GM12878 (cell line): ENCODE results near the gene GIMAP8. TPM values are rescaled to one million over a fixed set of nuclear protein-coding genes. Genes with fewer than 3 reads are reported as not detected.

Source experiments
- ATAC-seq: fragments of 200-7000 bp; cut with Tn5 transposase; 3 replicates; pipeline ENCODE4 v1.9.1; 2020; ENCODE audit warnings: mild to moderate bottlenecking, moderate library complexity
- BruUV-seq: library from RNA; stranded (reverse); fragments of 400-500 nt; replicated peaks from 2 replicates; lab custom pipeline; 2021; lab: Mats Ljungman, UMichigan
- CTCF ChIA-PET: fragments of 300-600 bp; sonication (Branson Sonifier 250); formaldehyde crosslinking; extraction: SDS; loops from one replicate; lab custom pipeline; 2021; ENCODE audit warnings: inconsistent platforms; lab: Yijun Ruan, JAX
- POLR2A ChIA-PET: fragments of 350-600 bp; formaldehyde crosslinking; extraction: SDS; loops from one replicate; lab custom pipeline; 2021; ENCODE audit warnings: inconsistent platforms; lab: Charles Lee
- RAD21 ChIA-PET: fragments of 300-600 bp; sonication (Branson Sonifier 250); formaldehyde crosslinking; loops from one replicate; lab custom pipeline; 2023; ENCODE audit warnings: antibody characterized with exemption; ENCODE audit not compliant: unreplicated experiment; lab: Charles Lee
- SMC1A ChIA-PET: fragments of 300-600 bp; sonication (Branson Sonifier 250); formaldehyde crosslinking; loops from one replicate; lab custom pipeline; 2023; ENCODE audit not compliant: unreplicated experiment, uncharacterized antibody; lab: Charles Lee
- DNase-seq: peaks from one replicate; pipeline ENCODE4 v3.0.0-alpha.2; 2011; ENCODE audit warnings: low read depth, low spot score
- FAIRE-seq: peaks from 3 replicates; lab custom pipeline; 2011; peaks lifted over from hg19 to GRCh38; lab: Jason Lieb, UNC
- H2AFZ ChIP-seq: 2 replicates; pipeline ENCODE4 v1.6.0; 2011; ENCODE audit warnings: low read depth, low read length, control low read depth; ENCODE audit not compliant: control insufficient read depth
- H3K27ac ChIP-seq: 2 replicates; pipeline ENCODE4 v1.5.1; 2011; ENCODE audit warnings: control low read depth; ENCODE audit not compliant: control insufficient read depth, insufficient read depth
- H3K27me3 ChIP-seq, 2 experiments: replicated peaks in 1 of 2; 2 replicates each; pipeline versions ENCODE4 v1.6.0 to v1.6.1; 2011; ENCODE audit warnings: low read length in 1 of 2; ENCODE audit not compliant: control insufficient read depth in 2 of 2, insufficient read depth in 2 of 2
- H3K36me3 ChIP-seq, 2 experiments: 2 replicates each; pipeline ENCODE4 v1.5.1; 2011; ENCODE audit warnings: low read length in 1 of 2; ENCODE audit not compliant: control insufficient read depth in 2 of 2, insufficient read depth in 2 of 2
- H3K4me1 ChIP-seq: 2 replicates; pipeline ENCODE4 v1.6.1; 2011; ENCODE audit warnings: mild to moderate bottlenecking, low read length, moderate library complexity, mixed read lengths; ENCODE audit not compliant: control insufficient read depth, insufficient read depth
- H3K4me2 ChIP-seq: 2 replicates; pipeline ENCODE4 v1.6.0; 2011; ENCODE audit warnings: control low read depth; ENCODE audit not compliant: control insufficient read depth, insufficient read depth
- H3K4me3 ChIP-seq: fragments of 200-600 bp; sonication (generic); 2 replicates; pipeline ENCODE4 v1.5.1; 2016
- H3K79me2 ChIP-seq: 2 replicates; pipeline ENCODE4 v1.6.0; 2011; ENCODE audit warnings: low read length; ENCODE audit not compliant: control insufficient read depth, insufficient read depth
- H3K9ac ChIP-seq: 2 replicates; pipeline ENCODE4 v1.8.0; 2011; ENCODE audit warnings: low read length, control low read depth, mixed read lengths; ENCODE audit not compliant: control insufficient read depth, insufficient read depth
- H3K9me3 ChIP-seq: replicated peaks from 3 replicates; pipeline ENCODE4 v1.5.1; 2011; ENCODE audit warnings: mild to moderate bottlenecking, low read length; ENCODE audit not compliant: control insufficient read depth, insufficient read depth
- H4K20me1 ChIP-seq: 2 replicates; pipeline ENCODE4 v1.6.0; 2011; ENCODE audit not compliant: control insufficient read depth, insufficient read depth
- EGR1 ChIP-seq, 2 experiments: IDR thresholded peaks; 1 replicate in 1 of 2; 2 replicates in 1 of 2; pipeline ENCODE4 v1.6.1; 2011 to 2012; ENCODE audit warnings: low read depth in 2 of 2, low read length in 2 of 2, borderline replicate concordance in 1 of 2, mild to moderate bottlenecking in 1 of 2, moderate library complexity in 1 of 2
- NR2C2 ChIP-seq: IDR thresholded peaks from 2 replicates; pipeline ENCODE4 v1.6.1; 2011; ENCODE audit warnings: borderline replicate concordance, low read depth; ENCODE audit not compliant: control insufficient read depth, insufficient read length
- NRF1 ChIP-seq: conservative IDR thresholded peaks from 2 replicates; pipeline ENCODE4 v1.6.1; 2011; ENCODE audit warnings: mild to moderate bottlenecking, low read depth, low read length, improper control_type of control experiment
- PAX5 ChIP-seq: IDR thresholded peaks from 2 replicates; pipeline ENCODE4 v1.6.1; 2011; ENCODE audit warnings: low read depth, low read length, borderline replicate concordance
- RBBP5 ChIP-seq: fragments of 200-600 bp; sonication (generic); conservative IDR thresholded peaks from 2 replicates; pipeline ENCODE4 v1.6.1; 2016
- SRF ChIP-seq, 2 experiments: IDR thresholded peaks; 2 replicates each; pipeline ENCODE4 v1.6.1; 2011; ENCODE audit warnings: low read depth in 2 of 2, low read length in 2 of 2, mild to moderate bottlenecking in 1 of 2, moderate library complexity in 1 of 2
- WGBS: methylation state at CpG from one replicate; pipeline ENCODE4 v1.1.6; 2016; ENCODE audit warnings: low lambda C conversion rate; ENCODE audit not compliant: insufficient replicate concordance, insufficient coverage; ENCODE audit errors: missing lambda C conversion rate; 5-methylcytosine and 5-hydroxymethylcytosine counted together
- in situ Hi-C: fragments of 300-500 bp; cut with MboI; formaldehyde crosslinking; loops from 9 replicates; pipeline ENCODE4 v1.14.3; 2018; ENCODE audit warnings: mixed read lengths
- intact Hi-C: fragments of 100-400 bp; cut with micrococcal nuclease; formaldehyde crosslinking; loops from one replicate; pipeline ENCODE4 v1.14.2; 2022; ENCODE audit not compliant: unreplicated experiment
- polyA plus RNA-seq, 11 experiments: library from polyadenylated mRNA; depleted of rRNA in 4 of 11; unstranded in 6 of 11; stranded (reverse) in 5 of 11; fragments of >200 nt; fragmentation: Nextera tagmentation in 4 of 11; fragmentation: Illumina TruSeq in 1 of 11; extraction: Ambion mirVana in 4 of 11; extraction: Trizol in 1 of 11; gene quantifications; 1 replicate in 1 of 11; 2 replicates in 10 of 11; pipeline versions ENCODE4 v1.2.1 to v1.2.3, GENCODE V29; 2011 to 2016; ENCODE audit warnings: inconsistent platforms in 2 of 11, missing spikeins in 2 of 11, low read depth in 1 of 11
- total RNA-seq, 4 experiments: library from RNA; depleted of rRNA in 3 of 4; stranded (reverse); fragments of >200 nt in 3 of 4; fragmentation: Illumina TruSeq in 1 of 4; extraction: Trizol in 1 of 4; gene quantifications; 2 replicates each; pipeline versions ENCODE4 v1.2.1 to v1.2.3, GENCODE V29; 2013 to 2021
- TF ChIP-seq, protein P1 (sequence below), 3 experiments: IDR thresholded peaks in 2 of 3; conservative IDR thresholded peaks in 1 of 3; 2 replicates each; pipeline ENCODE4 v1.5.1; 2011; ENCODE audit warnings: low read depth in 3 of 3, low read length in 3 of 3, mild to moderate bottlenecking in 3 of 3, control low read depth in 2 of 3, moderate library complexity in 2 of 3, inconsistent platforms in 1 of 3, mixed read lengths in 1 of 3; ENCODE audit not compliant: control insufficient read depth in 2 of 3, insufficient read depth in 1 of 3; ENCODE audit errors: extremely low read depth in 1 of 3
- TF ChIP-seq, protein P2 (sequence below): fragments of 450-650 bp; IDR thresholded peaks from 2 replicates; pipeline ENCODE4 v1.6.1; 2017; ENCODE audit warnings: mild to moderate bottlenecking, moderate library complexity
- TF ChIP-seq, protein P3 (sequence below): IDR thresholded peaks from 2 replicates; pipeline ENCODE4 v1.6.1; 2012; ENCODE audit warnings: mild to moderate bottlenecking, low read depth, low read length

GIMAP8 gene
- total and polyA plus RNA-seq, 10 of the 15 experiments (the other 5 are each of a cell fraction or from before 2014, with no cell fraction given), result 0.66 to 9.7 (median 4.7) TPM

DNA sequence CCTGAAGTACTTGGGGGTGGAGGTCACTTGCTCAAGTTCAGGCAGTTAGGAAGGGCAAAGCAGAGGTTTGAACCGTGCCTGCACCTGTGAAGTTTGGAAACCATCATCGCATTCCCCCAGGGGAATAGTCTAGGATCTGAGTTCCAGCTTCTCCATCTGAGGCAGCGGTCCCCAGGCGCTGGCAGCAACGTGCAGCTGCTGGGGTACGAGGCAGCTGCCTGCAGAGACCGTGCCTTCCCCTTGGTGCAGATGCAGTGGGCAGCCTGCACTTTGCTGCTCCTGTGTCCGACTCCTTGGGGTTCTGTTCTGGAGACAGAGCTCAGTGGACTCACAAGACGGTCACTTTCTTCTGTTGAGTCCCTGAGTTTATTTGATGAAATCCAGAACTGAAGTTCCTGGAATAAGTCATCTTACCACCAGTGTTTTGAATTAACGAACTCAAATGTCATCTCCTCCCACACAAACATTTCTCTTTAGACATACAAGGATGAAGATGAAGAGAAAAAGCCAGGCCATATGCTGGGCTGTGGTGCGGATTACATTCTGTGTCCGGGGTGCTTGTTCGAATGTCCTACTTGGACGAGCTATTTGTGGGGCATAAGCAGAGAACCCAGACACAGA lies 19.9 kb upstream of the GIMAP8 start:
- no TSS peak for BruUV-seq
- H3K27ac ChIP-seq, result no peak overlapping the region
- POLR2A ChIA-PET, result interaction anchor here (0.8 to 0.9 kb wide), 2 partner anchors 17 to 45 kb away, joined by 3 to 4 read pairs; no protein-coding TSS in a partner anchor
- no peaks in the 10 kb centered on the region for H3K27me3 ChIP-seq
- WGBS, result 63% methylated on average over 14 of the region's 14 CpGs
- H3K4me2 ChIP-seq, result no peak overlapping the region
- no peak overlapping the region for H3K9ac ChIP-seq
- no peak for DNase-seq
- CTCF ChIA-PET, result interaction anchor here (1.2 to 4.7 kb wide), 4 partner anchors 9 to 74 kb away, joined by 4 to 29 read pairs (median 6); no protein-coding TSS in a partner anchor
- H3K79me2 ChIP-seq, result peaks cover 27% of the 10 kb centered on the region
- intact Hi-C loops (no loop called here), in situ Hi-C loops (no loop called here)
- peaks cover 32% of the 10 kb centered on the region for H3K4me1 ChIP-seq
- FAIRE-seq, result no peak
- ATAC-seq, result no peak
- no peak overlapping the region for H3K4me3 ChIP-seq
- RAD21 ChIA-PET, result no interaction called here
- H3K9me3 ChIP-seq, result no peaks in the 10 kb centered on the region
- no peaks in the 10 kb centered on the region for H3K36me3 ChIP-seq
- SMC1A ChIA-PET, result interaction anchor here (1.3 to 1.8 kb wide), 2 partner anchors 9 to 19 kb away, joined by 6 to 7 read pairs; no protein-coding TSS in a partner anchor
- H2AFZ ChIP-seq, result no peak overlapping the region
- H4K20me1 ChIP-seq, result no peaks in the 10 kb centered on the region
- TF ChIP-seq NRF1 (no peak), EGR1 (IDR thresholded peaks at IDR 0.05; ENCODE audit: borderline replicate concordance in 1 of 2, low read depth in 2 of 2, low read length in 2 of 2) (no peak), NR2C2 (no peak), RBBP5 (no peak), PAX5 (no peak), SRF (IDR thresholded peaks at IDR 0.05; ENCODE audit: low read depth in 2 of 2, low read length in 2 of 2) (no peak)
- TF ChIP-seq, protein P1, sequence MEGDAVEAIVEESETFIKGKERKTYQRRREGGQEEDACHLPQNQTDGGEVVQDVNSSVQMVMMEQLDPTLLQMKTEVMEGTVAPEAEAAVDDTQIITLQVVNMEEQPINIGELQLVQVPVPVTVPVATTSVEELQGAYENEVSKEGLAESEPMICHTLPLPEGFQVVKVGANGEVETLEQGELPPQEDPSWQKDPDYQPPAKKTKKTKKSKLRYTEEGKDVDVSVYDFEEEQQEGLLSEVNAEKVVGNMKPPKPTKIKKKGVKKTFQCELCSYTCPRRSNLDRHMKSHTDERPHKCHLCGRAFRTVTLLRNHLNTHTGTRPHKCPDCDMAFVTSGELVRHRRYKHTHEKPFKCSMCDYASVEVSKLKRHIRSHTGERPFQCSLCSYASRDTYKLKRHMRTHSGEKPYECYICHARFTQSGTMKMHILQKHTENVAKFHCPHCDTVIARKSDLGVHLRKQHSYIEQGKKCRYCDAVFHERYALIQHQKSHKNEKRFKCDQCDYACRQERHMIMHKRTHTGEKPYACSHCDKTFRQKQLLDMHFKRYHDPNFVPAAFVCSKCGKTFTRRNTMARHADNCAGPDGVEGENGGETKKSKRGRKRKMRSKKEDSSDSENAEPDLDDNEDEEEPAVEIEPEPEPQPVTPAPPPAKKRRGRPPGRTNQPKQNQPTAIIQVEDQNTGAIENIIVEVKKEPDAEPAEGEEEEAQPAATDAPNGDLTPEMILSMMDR (IDR thresholded peaks at IDR 0.05 in 2 of 3, conservative IDR thresholded peaks at IDR 0.05 in 1 of 3; ENCODE audit: control insufficient read depth in 2 of 3, extremely low read depth in 1 of 3, insufficient read depth in 1 of 3, low read depth in 3 of 3, low read length in 3 of 3), result no peak
- TF ChIP-seq, protein P2, sequence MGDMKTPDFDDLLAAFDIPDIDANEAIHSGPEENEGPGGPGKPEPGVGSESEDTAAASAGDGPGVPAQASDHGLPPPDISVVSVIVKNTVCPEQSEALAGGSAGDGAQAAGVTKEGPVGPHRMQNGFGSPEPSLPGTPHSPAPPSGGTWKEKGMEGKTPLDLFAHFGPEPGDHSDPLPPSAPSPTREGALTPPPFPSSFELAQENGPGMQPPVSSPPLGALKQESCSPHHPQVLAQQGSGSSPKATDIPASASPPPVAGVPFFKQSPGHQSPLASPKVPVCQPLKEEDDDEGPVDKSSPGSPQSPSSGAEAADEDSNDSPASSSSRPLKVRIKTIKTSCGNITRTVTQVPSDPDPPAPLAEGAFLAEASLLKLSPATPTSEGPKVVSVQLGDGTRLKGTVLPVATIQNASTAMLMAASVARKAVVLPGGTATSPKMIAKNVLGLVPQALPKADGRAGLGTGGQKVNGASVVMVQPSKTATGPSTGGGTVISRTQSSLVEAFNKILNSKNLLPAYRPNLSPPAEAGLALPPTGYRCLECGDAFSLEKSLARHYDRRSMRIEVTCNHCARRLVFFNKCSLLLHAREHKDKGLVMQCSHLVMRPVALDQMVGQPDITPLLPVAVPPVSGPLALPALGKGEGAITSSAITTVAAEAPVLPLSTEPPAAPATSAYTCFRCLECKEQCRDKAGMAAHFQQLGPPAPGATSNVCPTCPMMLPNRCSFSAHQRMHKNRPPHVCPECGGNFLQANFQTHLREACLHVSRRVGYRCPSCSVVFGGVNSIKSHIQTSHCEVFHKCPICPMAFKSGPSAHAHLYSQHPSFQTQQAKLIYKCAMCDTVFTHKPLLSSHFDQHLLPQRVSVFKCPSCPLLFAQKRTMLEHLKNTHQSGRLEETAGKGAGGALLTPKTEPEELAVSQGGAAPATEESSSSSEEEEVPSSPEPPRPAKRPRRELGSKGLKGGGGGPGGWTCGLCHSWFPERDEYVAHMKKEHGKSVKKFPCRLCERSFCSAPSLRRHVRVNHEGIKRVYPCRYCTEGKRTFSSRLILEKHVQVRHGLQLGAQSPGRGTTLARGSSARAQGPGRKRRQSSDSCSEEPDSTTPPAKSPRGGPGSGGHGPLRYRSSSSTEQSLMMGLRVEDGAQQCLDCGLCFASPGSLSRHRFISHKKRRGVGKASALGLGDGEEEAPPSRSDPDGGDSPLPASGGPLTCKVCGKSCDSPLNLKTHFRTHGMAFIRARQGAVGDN, result no peak
- TF ChIP-seq, protein P3, sequence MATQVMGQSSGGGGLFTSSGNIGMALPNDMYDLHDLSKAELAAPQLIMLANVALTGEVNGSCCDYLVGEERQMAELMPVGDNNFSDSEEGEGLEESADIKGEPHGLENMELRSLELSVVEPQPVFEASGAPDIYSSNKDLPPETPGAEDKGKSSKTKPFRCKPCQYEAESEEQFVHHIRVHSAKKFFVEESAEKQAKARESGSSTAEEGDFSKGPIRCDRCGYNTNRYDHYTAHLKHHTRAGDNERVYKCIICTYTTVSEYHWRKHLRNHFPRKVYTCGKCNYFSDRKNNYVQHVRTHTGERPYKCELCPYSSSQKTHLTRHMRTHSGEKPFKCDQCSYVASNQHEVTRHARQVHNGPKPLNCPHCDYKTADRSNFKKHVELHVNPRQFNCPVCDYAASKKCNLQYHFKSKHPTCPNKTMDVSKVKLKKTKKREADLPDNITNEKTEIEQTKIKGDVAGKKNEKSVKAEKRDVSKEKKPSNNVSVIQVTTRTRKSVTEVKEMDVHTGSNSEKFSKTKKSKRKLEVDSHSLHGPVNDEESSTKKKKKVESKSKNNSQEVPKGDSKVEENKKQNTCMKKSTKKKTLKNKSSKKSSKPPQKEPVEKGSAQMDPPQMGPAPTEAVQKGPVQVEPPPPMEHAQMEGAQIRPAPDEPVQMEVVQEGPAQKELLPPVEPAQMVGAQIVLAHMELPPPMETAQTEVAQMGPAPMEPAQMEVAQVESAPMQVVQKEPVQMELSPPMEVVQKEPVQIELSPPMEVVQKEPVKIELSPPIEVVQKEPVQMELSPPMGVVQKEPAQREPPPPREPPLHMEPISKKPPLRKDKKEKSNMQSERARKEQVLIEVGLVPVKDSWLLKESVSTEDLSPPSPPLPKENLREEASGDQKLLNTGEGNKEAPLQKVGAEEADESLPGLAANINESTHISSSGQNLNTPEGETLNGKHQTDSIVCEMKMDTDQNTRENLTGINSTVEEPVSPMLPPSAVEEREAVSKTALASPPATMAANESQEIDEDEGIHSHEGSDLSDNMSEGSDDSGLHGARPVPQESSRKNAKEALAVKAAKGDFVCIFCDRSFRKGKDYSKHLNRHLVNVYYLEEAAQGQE, result no peak
